Keratinocyte (primary cell): Measurements from ENCODE around the gene PROM1. TPM values are rescaled to one million over a fixed set of nuclear protein-coding genes. Genes with fewer than 3 reads are reported as not detected.

Experiments used
- DNase-seq: peaks from one replicate; pipeline ENCODE4 v3.0.0-alpha.2; 2011; ENCODE audit warnings: low read depth, missing footprints, low spot score
- FAIRE-seq: peaks from 2 replicates; lab custom pipeline; 2011; peaks lifted over from hg19 to GRCh38; lab: Jason Lieb, UNC
- H2AFZ ChIP-seq: 2 replicates; pipeline ENCODE4 v1.6.0; 2012; ENCODE audit warnings: low read length, control low read depth, inconsistent platforms; ENCODE audit not compliant: control insufficient read depth
- H3K27ac ChIP-seq: 2 replicates; pipeline ENCODE4 v1.5.1; 2011; ENCODE audit warnings: low read length; ENCODE audit not compliant: control insufficient read depth, insufficient read depth
- H3K27me3 ChIP-seq: 3 replicates; pipeline ENCODE4 v1.6.0; 2011; ENCODE audit warnings: low read length; ENCODE audit not compliant: control insufficient read depth, insufficient read depth; ENCODE audit errors: extremely low read depth
- H3K36me3 ChIP-seq, 2 experiments: 2 replicates in 1 of 2; 3 replicates in 1 of 2; pipeline ENCODE4 v1.5.1; 2011; ENCODE audit warnings: low read length in 2 of 2, mild to moderate bottlenecking in 1 of 2; ENCODE audit not compliant: control insufficient read depth in 2 of 2, insufficient read depth in 2 of 2; ENCODE audit errors: extremely low read depth in 1 of 2
- H3K4me1 ChIP-seq: 3 replicates; pipeline ENCODE4 v1.5.1; 2011; ENCODE audit warnings: low read length; ENCODE audit not compliant: control insufficient read depth, insufficient read depth; ENCODE audit errors: extremely low read depth
- H3K4me2 ChIP-seq: 3 replicates; pipeline ENCODE4 v1.6.0; 2011; ENCODE audit warnings: low read depth, low read length; ENCODE audit not compliant: control insufficient read depth, insufficient read depth; ENCODE audit errors: extremely low read depth
- H3K4me3 ChIP-seq, 3 experiments: fragments of 200-600 bp in 1 of 3; sonication (generic) in 1 of 3; 2 replicates in 2 of 3; 3 replicates in 1 of 3; pipeline ENCODE4 v1.5.1; 2011 to 2016; ENCODE audit warnings: low read length in 3 of 3, mild to moderate bottlenecking in 3 of 3, control low read depth in 2 of 3, inconsistent platforms in 1 of 3, low read depth in 1 of 3, mixed read lengths in 1 of 3, mixed run types in 1 of 3, moderate library complexity in 1 of 3; ENCODE audit not compliant: control insufficient read depth in 2 of 3, insufficient read depth in 2 of 3; ENCODE audit errors: extremely low read depth in 1 of 3
- H3K79me2 ChIP-seq: 2 replicates; pipeline ENCODE4 v1.6.0; 2012; ENCODE audit warnings: low read length; ENCODE audit not compliant: control insufficient read depth, insufficient read depth
- H3K9ac ChIP-seq: 3 replicates; pipeline ENCODE4 v1.6.0; 2011; ENCODE audit warnings: low read length; ENCODE audit not compliant: control insufficient read depth, insufficient read depth; ENCODE audit errors: extremely low read depth
- H3K9me1 ChIP-seq: 3 replicates; pipeline ENCODE4 v1.6.0; 2011; ENCODE audit warnings: low read length; ENCODE audit not compliant: control insufficient read depth, insufficient read depth; ENCODE audit errors: extremely low read depth
- H3K9me3 ChIP-seq: 2 replicates; pipeline ENCODE4 v1.5.1; 2012; ENCODE audit warnings: low read depth, low read length; ENCODE audit not compliant: control insufficient read depth
- H4K20me1 ChIP-seq: 3 replicates; pipeline ENCODE4 v1.6.0; 2011; ENCODE audit warnings: low read length; ENCODE audit not compliant: control insufficient read depth, insufficient read depth; ENCODE audit errors: extremely low read depth
- EZH2 ChIP-seq: IDR thresholded peaks from one replicate; pipeline ENCODE4 v1.6.1; 2012; ENCODE audit warnings: inconsistent platforms, mild to moderate bottlenecking, low read length, moderate library complexity
- dilution Hi-C: fragments of 300-500 bp; cut with MboI; formaldehyde crosslinking; loops from one replicate; pipeline ENCODE4 v1.7.0; 2020; ENCODE audit warnings: low sequenced_read_pairs; ENCODE audit not compliant: extremely low pct_ligation_motif_present
- polyA plus RNA-seq, 5 experiments: library from polyadenylated mRNA; depleted of rRNA in 3 of 5; stranded (reverse) in 3 of 5; stranded (forward) in 1 of 5; unstranded in 1 of 5; fragments of >200 nt; gene quantifications; 1 replicate in 1 of 5; 2 replicates in 3 of 5; 3 replicates in 1 of 5; pipeline versions ENCODE4 v1.2.1 to v1.2.3, GENCODE V29; 2011 to 2012; ENCODE audit warnings: missing spikeins in 2 of 5, low read depth in 1 of 5, low replicate concordance in 1 of 5
- TF ChIP-seq, protein P1 (sequence below), 3 experiments: IDR thresholded peaks in 1 of 3; conservative IDR thresholded peaks in 1 of 3; optimal IDR thresholded peaks in 1 of 3; 2 replicates in 2 of 3; 3 replicates in 1 of 3; pipeline versions ENCODE3 to v1.5.1; 2011; ENCODE audit warnings: low read length in 3 of 3, mild to moderate bottlenecking in 3 of 3, moderate library complexity in 2 of 3, control low read depth in 1 of 3, inconsistent platforms in 1 of 3; ENCODE audit not compliant: insufficient read depth in 2 of 3; ENCODE audit errors: extremely low read depth in 1 of 3

Gene PROM1
- polyA plus RNA-seq, 1 donor (not counting 4 experiments of a cell fraction or from before 2014, with no cell fraction given), result not detected

- dilution Hi-C loops, result no loop called here
- peak overlapping the region; percentile 56 to 93 (median 85) for H3K4me3 ChIP-seq
These were observed 148.1 kb downstream of the PROM1 start for GRCh38 chr4:15935504-15936402.

DNA sequence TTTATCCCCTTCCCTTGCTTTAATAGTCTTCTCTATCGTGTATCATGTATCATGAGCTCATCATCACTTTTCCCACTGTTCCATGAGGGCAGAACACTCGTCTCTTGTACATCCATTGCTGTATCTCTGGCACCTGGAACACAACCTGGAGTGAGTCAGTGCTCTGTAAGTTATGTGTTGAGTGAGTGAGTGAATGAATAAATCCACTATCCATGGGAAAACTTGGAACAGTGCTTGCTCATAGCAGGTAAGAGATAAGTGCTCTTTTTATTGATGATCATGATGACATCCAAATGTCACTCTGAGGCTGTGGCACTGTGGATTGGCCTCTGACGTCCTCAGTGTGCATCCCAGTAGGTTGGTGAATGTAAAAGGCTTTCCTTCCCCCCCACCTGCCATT, 149.6 kb downstream of the PROM1 start:
- Histone ChIP-seq H3K27me3 (no peaks in the 10 kb centered on the region), H4K20me1 (peaks cover 11% of the 10 kb centered on the region), H2AFZ (no peak overlapping the region), H3K27ac (peak overlapping the region; percentile 91), H3K4me2 (peak overlapping the region; percentile 97), H3K4me1 (peaks cover 36% of the 10 kb centered on the region), H3K9me3 (no peaks in the 10 kb centered on the region), H3K4me3 (no peak overlapping the region), H3K36me3 (peaks cover 11 to 25% of the 10 kb centered on the region in 2 experiments), H3K9me1 (peaks cover 3% of the 10 kb centered on the region), H3K79me2 (peaks cover 24% of the 10 kb centered on the region), H3K9ac (no peak overlapping the region)
- dilution Hi-C loops, result no loop called here
- peak; percentile 98 for FAIRE-seq
- TF ChIP-seq EZH2, result no peak
- TF ChIP-seq, protein P1, sequence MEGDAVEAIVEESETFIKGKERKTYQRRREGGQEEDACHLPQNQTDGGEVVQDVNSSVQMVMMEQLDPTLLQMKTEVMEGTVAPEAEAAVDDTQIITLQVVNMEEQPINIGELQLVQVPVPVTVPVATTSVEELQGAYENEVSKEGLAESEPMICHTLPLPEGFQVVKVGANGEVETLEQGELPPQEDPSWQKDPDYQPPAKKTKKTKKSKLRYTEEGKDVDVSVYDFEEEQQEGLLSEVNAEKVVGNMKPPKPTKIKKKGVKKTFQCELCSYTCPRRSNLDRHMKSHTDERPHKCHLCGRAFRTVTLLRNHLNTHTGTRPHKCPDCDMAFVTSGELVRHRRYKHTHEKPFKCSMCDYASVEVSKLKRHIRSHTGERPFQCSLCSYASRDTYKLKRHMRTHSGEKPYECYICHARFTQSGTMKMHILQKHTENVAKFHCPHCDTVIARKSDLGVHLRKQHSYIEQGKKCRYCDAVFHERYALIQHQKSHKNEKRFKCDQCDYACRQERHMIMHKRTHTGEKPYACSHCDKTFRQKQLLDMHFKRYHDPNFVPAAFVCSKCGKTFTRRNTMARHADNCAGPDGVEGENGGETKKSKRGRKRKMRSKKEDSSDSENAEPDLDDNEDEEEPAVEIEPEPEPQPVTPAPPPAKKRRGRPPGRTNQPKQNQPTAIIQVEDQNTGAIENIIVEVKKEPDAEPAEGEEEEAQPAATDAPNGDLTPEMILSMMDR (optimal IDR thresholded peaks at IDR 0.05 in 1 of 3, IDR thresholded peaks at IDR 0.05 in 1 of 3, conservative IDR thresholded peaks at IDR 0.05 in 1 of 3; ENCODE audit: extremely low read depth in 1 of 3, insufficient read depth in 2 of 3, low read length in 3 of 3), result no peak
- DNase-seq, result no peak

More at GRCh38 chr4:15935504-15936402, 148.1 kb downstream of the PROM1 start:
- Histone ChIP-seq H3K27ac (peak overlapping the region; percentile 91), H3K79me2 (peaks cover 24% of the 10 kb centered on the region), H3K9ac (peak overlapping the region; percentile 93), H3K4me1 (peaks cover 44% of the 10 kb centered on the region), H3K27me3 (no peaks in the 10 kb centered on the region), H3K9me3 (no peaks in the 10 kb centered on the region), H3K36me3 (peaks cover 9 to 25% of the 10 kb centered on the region in 2 experiments), H4K20me1 (peaks cover 11% of the 10 kb centered on the region), H3K9me1 (peaks cover 3% of the 10 kb centered on the region), H2AFZ (no peak overlapping the region), H3K4me2 (peak overlapping the region; percentile 97)
- FAIRE-seq (no peak), DNase-seq (no peak)
- TF ChIP-seq, protein P1 (optimal IDR thresholded peaks at IDR 0.05 in 1 of 3, IDR thresholded peaks at IDR 0.05 in 1 of 3, conservative IDR thresholded peaks at IDR 0.05 in 1 of 3; ENCODE audit: extremely low read depth in 1 of 3, insufficient read depth in 2 of 3, low read length in 3 of 3), result no peak
- TF ChIP-seq EZH2, result no peak
